ENCODE measurements around the gene ATRX. TPM values are rescaled to one million over a fixed set of nuclear protein-coding genes. Genes with fewer than 3 reads are reported as not detected.
"Not testable (repeated sequence)": the region's sequence is repeated elsewhere in the genome, so short reads cannot be mapped to it uniquely, and the experiment has no call there.

Gene ATRX, protein sequence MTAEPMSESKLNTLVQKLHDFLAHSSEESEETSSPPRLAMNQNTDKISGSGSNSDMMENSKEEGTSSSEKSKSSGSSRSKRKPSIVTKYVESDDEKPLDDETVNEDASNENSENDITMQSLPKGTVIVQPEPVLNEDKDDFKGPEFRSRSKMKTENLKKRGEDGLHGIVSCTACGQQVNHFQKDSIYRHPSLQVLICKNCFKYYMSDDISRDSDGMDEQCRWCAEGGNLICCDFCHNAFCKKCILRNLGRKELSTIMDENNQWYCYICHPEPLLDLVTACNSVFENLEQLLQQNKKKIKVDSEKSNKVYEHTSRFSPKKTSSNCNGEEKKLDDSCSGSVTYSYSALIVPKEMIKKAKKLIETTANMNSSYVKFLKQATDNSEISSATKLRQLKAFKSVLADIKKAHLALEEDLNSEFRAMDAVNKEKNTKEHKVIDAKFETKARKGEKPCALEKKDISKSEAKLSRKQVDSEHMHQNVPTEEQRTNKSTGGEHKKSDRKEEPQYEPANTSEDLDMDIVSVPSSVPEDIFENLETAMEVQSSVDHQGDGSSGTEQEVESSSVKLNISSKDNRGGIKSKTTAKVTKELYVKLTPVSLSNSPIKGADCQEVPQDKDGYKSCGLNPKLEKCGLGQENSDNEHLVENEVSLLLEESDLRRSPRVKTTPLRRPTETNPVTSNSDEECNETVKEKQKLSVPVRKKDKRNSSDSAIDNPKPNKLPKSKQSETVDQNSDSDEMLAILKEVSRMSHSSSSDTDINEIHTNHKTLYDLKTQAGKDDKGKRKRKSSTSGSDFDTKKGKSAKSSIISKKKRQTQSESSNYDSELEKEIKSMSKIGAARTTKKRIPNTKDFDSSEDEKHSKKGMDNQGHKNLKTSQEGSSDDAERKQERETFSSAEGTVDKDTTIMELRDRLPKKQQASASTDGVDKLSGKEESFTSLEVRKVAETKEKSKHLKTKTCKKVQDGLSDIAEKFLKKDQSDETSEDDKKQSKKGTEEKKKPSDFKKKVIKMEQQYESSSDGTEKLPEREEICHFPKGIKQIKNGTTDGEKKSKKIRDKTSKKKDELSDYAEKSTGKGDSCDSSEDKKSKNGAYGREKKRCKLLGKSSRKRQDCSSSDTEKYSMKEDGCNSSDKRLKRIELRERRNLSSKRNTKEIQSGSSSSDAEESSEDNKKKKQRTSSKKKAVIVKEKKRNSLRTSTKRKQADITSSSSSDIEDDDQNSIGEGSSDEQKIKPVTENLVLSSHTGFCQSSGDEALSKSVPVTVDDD (N-terminal part only)
- polyA plus RNA-seq = 60.9 and 64.0 TPM in 2 replicates
- 322 and 438 TPM in 2 replicates for polyA minus RNA-seq

DNA sequence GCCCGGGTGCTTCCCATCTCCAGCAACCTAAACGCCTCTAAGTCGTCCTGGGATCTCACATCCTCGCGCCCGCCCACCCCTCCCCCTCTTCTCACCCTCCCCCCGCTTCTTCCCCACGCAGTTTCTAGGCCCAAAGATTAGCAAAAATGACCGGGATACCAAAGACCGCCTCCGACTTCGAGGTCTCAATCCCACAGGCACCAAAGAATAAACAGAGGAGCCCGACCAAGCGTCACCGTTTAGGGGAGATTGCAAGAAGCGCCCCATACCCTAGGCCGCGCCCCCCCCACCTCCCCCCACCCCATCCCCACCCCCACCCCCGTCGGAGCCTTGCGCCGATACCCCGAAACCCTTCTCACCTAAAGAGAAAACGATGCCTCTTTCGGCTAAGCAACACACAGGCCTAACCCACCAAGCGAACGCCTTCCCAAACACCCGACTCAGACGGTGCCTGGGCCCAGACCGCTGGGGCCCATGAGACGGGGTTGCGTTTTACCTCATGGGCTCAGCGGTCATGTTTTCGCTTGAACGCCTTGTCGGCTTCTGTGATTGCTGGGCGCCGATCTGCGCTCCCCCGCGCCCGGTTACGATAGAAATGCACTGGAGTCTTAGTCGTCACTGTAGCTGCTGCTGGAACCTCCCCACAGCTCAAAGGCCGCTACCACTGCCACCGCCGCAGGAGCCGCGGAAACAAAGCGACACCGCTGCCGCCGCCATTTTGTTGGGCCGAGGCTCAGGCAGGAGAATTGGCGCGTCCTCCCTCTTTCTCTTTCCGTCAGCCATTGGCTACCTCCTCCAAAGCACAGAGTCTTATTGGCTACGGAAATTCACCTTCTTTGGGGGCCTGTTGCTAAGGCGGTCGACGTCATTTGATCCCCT is at the start of gene ATRX:
TSS of gene ATRX (minus strand) at position 731 of the 879 bp plus-strand sequence. CDS start at position 516, 215 bp downstream.
- TF ChIP-seq, protein P1, sequence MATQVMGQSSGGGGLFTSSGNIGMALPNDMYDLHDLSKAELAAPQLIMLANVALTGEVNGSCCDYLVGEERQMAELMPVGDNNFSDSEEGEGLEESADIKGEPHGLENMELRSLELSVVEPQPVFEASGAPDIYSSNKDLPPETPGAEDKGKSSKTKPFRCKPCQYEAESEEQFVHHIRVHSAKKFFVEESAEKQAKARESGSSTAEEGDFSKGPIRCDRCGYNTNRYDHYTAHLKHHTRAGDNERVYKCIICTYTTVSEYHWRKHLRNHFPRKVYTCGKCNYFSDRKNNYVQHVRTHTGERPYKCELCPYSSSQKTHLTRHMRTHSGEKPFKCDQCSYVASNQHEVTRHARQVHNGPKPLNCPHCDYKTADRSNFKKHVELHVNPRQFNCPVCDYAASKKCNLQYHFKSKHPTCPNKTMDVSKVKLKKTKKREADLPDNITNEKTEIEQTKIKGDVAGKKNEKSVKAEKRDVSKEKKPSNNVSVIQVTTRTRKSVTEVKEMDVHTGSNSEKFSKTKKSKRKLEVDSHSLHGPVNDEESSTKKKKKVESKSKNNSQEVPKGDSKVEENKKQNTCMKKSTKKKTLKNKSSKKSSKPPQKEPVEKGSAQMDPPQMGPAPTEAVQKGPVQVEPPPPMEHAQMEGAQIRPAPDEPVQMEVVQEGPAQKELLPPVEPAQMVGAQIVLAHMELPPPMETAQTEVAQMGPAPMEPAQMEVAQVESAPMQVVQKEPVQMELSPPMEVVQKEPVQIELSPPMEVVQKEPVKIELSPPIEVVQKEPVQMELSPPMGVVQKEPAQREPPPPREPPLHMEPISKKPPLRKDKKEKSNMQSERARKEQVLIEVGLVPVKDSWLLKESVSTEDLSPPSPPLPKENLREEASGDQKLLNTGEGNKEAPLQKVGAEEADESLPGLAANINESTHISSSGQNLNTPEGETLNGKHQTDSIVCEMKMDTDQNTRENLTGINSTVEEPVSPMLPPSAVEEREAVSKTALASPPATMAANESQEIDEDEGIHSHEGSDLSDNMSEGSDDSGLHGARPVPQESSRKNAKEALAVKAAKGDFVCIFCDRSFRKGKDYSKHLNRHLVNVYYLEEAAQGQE (IDR thresholded peaks at IDR 0.05; ENCODE audit: borderline replicate concordance) = peak; percentile 93
- TF ChIP-seq EP300 (conservative IDR thresholded peaks at IDR 0.05; ENCODE audit: poor library complexity, severe bottlenecking) = peak; percentile 46
- TF ChIP-seq TAF1 (IDR thresholded peaks at IDR 0.05; ENCODE audit: low read depth) = peak; percentile 85
- TF ChIP-seq CTCF (IDR thresholded peaks at IDR 0.05; ENCODE audit: poor library complexity, severe bottlenecking) = no peak
- no peak for TF ChIP-seq RAD21 (conservative IDR thresholded peaks at IDR 0.05)
- TF ChIP-seq EZH2 (IDR thresholded peaks at IDR 0.05; ENCODE audit: borderline replicate concordance, insufficient read depth, low read length, poor library complexity, severe bottlenecking) = no peak
- TF ChIP-seq MXI1 (conservative IDR thresholded peaks at IDR 0.05; ENCODE audit: poor library complexity, severe bottlenecking) = peak; percentile 40
- TF ChIP-seq POLR2AphosphoS5 (IDR thresholded peaks at IDR 0.05) = peak; percentile 87
- TF ChIP-seq SMC3 (conservative IDR thresholded peaks at IDR 0.05; ENCODE audit: poor library complexity) = no peak
- no peaks in the 10 kb centered on the region for H4K20me1 ChIP-seq (ENCODE audit: insufficient read depth)
- H3K4me3 ChIP-seq (ENCODE audit: low read length) = peak within 1 kb of the TSS; percentile 79
- peaks cover 44% of the 10 kb centered on the region for H3K79me2 ChIP-seq (replicated peaks; ENCODE audit: insufficient read depth, low read length)
- H2AFZ ChIP-seq (ENCODE audit: low read depth, low read length) = peak within 1 kb of the TSS; percentile 40
- no peaks in the 10 kb centered on the region for H3K27me3 ChIP-seq (ENCODE audit: insufficient read depth, low read depth, low read length)
- H3K27ac ChIP-seq (ENCODE audit: low read length) = peak within 1 kb of the TSS; percentile 98
- no peaks in the 10 kb centered on the region for H3F3A ChIP-seq (ENCODE audit: insufficient read depth, low read length, poor library complexity, severe bottlenecking)
- H3K9me3 ChIP-seq (ENCODE audit: low read length) = no peaks in the 10 kb centered on the region
- H3K9ac ChIP-seq (ENCODE audit: low read length) = peak within 1 kb of the TSS; percentile 98
- no peak within 1 kb of the TSS for H3K4me2 ChIP-seq (ENCODE audit: low read length)
- no peaks in the 10 kb centered on the region for H3K36me3 ChIP-seq (ENCODE audit: insufficient read depth, low read length)
- H3K9me2 ChIP-seq (ENCODE audit: insufficient read depth, low read length) = no peaks in the 10 kb centered on the region

- H3K27ac ChIP-seq (ENCODE audit: low read length); H2AFZ ChIP-seq (ENCODE audit: low read depth, low read length); H3K4me3 ChIP-seq (ENCODE audit: low read length); H3K36me3 ChIP-seq (ENCODE audit: insufficient read depth, low read length); H3K9me3 ChIP-seq (ENCODE audit: low read length); H3K27me3 ChIP-seq (ENCODE audit: insufficient read depth, low read depth, low read length); H3K79me2 ChIP-seq (replicated peaks; ENCODE audit: insufficient read depth, low read length); H3K4me2 ChIP-seq (ENCODE audit: low read length); H4K20me1 ChIP-seq (ENCODE audit: insufficient read depth); H3K9ac ChIP-seq (ENCODE audit: low read length); H3F3A ChIP-seq (ENCODE audit: insufficient read depth, low read length, poor library complexity, severe bottlenecking); H3K9me2 ChIP-seq (ENCODE audit: insufficient read depth, low read length): not testable (repeated sequence)
These were observed 45.5 kb upstream of the ATRX start for GRCh38 chrX:77831544-77831943.

GRCh38 chrX:77821989-77822388 is 36.0 kb upstream of the ATRX start:
- H3K4me3 ChIP-seq (ENCODE audit: low read length); H3K4me2 ChIP-seq (ENCODE audit: low read length); H3K36me3 ChIP-seq (ENCODE audit: insufficient read depth, low read length); H3F3A ChIP-seq (ENCODE audit: insufficient read depth, low read length, poor library complexity, severe bottlenecking); H3K9me3 ChIP-seq (ENCODE audit: low read length); H3K9ac ChIP-seq (ENCODE audit: low read length); H3K9me2 ChIP-seq (ENCODE audit: insufficient read depth, low read length); H3K79me2 ChIP-seq (replicated peaks; ENCODE audit: insufficient read depth, low read length); H3K27ac ChIP-seq (ENCODE audit: low read length); H3K27me3 ChIP-seq (ENCODE audit: insufficient read depth, low read depth, low read length); H2AFZ ChIP-seq (ENCODE audit: low read depth, low read length); H4K20me1 ChIP-seq (ENCODE audit: insufficient read depth): not testable (repeated sequence)
